ELR (cell line): ENCODE measurements around the gene HBEGF.

ENCODE experiments used
- DNase-seq: peaks from one replicate; pipeline ENCODE4 v3.0.0-alpha.2; 2015; ENCODE audit warnings: low read depth

HBEGF gene

DNA sequence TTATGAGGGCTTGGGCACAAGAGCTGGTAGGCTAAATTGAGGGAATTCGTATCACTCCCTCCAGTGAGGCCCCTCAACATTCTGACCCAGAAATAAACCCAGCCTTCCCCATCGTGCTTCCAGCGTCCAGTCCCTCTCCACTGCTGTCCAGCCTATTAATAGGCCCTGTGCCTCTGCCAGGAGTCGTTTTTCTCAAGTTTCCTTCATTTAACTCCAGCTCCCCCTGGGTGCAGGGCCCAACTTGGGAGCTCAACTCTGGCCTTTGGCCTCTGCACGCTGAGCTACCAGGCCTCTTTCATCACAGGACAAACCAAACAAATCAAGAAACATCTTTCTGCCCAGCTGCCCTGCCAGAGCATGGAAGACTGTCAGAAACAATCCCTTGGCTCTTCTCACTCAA lies 10.0 kb downstream of the HBEGF start:
- no peak for DNase-seq

GRCh38 chr5:140331638-140332037 lies 14.8 kb downstream of the HBEGF start:
- no peak for DNase-seq

DNA sequence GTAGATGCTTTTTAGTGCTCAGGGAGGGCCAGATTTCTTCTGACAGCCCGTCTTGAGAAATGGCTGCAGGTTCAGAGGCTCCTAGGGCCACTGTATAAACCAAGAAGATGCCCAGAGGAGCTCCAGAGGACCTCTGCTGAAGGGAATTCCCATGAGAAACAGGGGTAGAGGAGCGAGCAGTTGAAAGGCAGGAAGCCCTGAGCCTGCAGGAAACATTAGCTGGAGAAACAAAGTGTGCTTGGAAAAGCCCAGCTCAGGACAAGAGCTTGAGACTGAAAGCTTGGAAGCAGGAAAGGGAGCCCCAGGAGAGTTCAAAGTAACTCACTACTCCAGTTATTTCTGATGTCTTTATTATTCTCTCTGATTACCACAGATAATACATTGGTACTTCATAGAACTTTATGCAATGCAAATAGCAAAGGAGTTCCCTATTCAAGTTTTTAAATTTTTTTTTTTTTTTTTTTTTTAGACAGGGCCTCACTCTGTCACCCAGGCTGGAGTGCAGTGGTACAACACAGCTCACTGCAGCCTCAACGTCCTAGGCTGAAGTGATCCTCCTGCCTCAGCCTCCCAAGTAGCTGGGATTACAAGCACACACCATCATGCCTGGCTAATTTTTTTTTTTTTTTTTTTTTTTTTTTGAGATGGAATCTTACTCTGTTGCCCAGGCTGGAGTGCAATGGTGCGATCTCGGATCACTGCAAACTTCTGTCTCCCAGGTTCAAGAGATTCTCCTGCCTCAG lies 16.5 kb downstream of the HBEGF start:
- no peak for DNase-seq

DNA sequence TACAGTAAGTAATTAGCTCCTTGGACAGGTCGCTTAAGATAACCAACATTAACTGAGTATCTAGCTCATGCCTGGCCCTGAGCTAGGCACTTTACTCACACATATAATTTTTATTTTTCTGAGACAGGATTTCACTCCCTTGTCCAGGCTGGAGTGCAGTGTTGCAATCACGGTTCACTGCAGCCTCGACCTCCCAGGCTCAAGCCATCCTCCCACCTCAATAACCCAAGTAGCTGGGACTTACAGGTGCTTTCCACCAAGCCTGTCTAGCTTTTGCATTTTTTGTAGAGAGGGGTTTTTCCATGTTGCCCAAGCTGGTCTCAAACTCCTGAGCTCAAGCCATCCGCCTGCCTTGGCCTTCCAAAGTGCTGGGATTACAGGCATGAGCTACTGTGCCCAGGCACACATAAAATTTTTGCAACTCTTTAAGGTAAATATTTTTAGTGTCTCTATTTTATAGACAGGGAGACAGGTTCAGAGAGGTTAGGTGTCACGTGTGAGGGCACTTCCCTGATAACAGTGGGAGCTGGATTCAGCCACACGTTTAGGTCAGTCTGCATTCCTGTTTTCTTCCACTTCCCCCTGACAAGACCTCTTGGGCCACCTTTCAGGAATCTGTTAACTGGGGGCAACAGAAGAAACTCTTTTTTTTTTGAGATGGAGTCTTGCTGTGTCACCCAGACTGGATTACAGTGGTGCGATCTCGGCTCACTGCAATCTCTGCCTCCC lies 18.2 kb downstream of the HBEGF start:
- no peak for DNase-seq

- peak; percentile 45 for DNase-seq
Measured at GRCh38 chr5:140327589-140327988, 18.8 kb downstream of the HBEGF start.

DNA sequence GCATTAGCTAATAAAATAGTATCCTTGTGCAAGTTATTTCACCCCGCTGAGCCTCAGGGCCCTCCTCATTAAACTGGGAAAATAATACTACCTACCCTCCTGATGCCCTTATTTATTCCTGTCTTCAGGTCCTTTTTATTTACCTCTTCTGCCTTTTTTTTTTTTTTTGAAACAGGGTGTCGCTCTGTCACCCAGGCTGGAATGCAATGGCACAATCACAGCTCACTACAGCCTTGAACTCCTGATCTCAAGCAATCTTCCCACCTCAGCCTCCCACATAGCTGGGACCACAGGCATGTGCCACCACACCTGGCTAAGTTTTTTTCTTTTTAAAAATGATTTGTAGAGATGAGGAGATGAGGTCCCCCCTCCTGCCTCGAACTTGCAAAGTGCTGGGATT lies 20.9 kb downstream of the HBEGF start:
- no peak for DNase-seq

- DNase-seq: peak; percentile 53
Measured at GRCh38 chr5:140324617-140325241, 21.7 kb downstream of the HBEGF start.

DNA sequence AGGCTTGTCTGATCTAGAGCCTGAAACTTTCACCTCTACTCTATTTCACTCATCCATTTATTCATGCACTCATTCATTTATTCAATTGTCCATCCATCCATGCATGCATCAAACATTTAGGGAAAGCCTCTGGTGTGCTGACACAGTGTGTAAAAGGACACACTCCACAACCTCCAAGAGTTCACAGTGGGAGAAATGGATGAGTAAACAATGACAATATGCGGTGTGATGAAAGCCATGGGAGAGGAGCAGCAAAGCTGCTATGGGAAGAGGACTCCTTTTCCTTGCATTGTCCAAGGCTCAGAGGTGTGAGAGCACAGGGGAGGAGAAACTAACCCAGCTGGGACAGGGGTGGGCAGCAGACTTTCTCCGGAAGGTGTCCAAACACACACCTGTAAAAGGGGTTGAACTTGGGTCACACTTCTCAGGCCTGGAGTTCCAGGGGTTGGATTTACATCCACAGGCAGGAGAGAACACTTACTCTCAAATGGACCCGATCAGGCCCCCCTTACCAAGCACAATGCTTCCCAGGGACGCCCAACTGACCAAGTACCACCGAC lies 22.3 kb downstream of the HBEGF start:
- peak; percentile 67 for DNase-seq

- peak; percentile 99 for DNase-seq
Measured at GRCh38 chr5:140322751-140323731, 23.4 kb downstream of the HBEGF start.

DNA sequence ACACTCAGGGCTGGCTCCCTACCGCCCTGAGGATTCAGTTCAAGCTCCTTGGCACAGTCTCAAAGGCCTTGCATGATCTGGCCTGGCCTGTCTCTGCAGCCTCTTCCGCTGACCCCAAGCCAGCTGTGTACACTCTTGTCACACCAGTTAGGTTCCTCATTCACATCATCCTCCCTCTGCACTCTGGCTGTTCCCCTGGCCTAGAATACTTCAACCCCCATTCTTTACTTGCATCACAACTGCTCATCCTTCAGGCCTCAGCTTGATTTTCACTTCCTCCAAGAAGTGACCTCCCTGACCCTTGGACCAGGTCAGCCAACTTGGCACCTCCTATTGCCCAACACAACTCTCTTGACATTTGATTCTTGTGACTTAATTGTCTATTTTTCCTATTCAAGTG lies 24.6 kb downstream of the HBEGF start:
- no peak for DNase-seq

- no peak for DNase-seq
Measured at GRCh38 chr5:140319833-140320232, 26.6 kb downstream of the HBEGF start.

DNA sequence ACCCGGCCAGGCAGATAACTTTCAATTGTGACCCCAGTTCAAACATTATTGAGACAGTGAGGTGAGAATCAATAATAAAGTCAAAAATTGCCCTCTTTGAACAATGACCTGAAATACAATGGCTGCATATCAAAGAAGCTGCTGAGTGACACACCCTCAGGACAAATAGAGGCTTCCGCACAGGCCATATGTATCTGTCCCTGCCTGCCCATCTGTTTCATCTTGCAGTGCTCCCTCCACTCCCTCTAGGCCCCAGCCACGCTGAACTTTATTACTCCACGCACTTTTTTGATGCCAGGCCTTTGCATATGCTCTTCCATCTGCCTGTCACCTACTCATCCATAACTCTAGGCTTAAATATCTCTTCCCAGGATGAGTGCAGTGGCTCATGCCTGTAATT lies 27.6 kb downstream of the HBEGF start:
- no peak for DNase-seq

GRCh38 chr5:140317859-140318258 lies 28.5 kb downstream of the HBEGF start:
- peak; percentile 91 for DNase-seq

DNA sequence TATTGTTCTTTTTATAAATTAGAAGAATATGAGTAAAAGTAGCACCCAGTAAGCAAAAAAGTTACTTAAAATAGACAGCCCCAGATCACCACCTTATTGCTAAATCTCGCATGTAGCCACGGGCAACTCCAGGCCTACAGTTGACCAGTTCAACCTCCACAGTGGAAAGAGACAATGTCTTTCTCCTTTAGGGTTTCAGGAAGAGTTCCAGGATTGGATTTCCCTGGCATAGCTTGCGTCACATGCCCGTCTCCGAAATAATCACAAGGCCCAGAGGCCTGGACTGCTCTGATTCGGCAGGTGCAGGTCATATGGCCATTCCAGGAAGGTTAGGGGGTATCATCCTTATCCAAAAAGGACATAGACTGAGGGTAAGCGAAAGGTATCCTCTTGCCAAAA lies 33.6 kb downstream of the HBEGF start:
- DNase-seq: no peak

DNA sequence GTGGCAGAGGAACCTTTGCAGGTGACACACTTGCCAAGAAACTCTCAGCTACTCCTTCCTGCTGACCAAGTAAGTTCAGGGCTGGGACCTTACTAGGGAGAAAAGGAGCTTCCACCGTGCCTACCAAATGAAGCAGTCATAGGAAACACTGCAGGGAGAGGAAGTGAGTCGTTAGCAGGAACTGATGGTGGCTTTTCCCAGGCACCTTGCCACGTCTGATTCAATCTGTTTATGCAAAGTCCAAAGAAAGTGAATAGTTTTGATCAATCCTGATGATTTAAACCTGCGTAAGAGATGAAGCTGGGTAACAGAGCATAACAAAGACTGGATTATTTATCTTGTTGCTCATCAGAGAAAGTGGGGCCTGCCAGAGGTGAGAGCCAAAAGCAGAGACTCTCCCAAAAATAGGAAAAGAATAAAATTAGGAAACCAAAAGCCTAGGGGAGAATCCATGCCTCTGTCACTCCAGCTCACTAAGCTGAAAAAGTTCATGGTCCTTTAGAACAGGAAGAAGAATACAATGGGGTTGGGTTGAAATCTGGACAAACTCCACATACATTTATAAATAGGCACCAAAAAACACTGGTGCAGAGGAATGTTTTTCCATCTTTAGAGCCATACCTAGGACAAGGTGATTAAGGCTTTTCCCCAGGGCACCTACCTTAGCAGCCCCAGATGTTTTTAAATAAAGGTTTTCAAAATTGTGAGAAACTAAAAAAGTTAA lies 34.2 kb downstream of the HBEGF start:
- peak; percentile 99 for DNase-seq

- peak; percentile 99 for DNase-seq
Measured at GRCh38 chr5:140311011-140311467, 35.4 kb downstream of the HBEGF start.

DNA sequence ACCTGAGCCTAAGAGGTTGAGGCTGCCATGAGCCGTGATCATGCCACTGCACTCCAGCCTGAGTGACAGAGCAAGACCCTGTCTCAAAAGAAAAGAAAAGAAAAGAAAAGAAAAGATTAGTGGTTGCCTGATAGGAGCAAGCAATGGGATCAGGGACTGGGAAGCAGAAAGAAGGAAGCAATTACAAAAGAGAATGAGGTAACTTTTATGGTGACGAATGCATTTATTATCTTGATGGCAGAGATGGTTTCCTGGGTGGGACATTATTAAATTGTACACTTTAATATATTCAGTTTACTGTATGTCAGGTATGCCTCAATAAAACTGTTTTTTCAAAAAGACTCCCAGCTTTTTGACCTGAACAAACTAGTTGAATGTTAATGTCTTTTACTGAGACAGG lies 36.0 kb downstream of the HBEGF start:
- peak; percentile 57 for DNase-seq

- no peak for DNase-seq
Measured at GRCh38 chr5:140309706-140310249, 36.6 kb downstream of the HBEGF start.

DNA sequence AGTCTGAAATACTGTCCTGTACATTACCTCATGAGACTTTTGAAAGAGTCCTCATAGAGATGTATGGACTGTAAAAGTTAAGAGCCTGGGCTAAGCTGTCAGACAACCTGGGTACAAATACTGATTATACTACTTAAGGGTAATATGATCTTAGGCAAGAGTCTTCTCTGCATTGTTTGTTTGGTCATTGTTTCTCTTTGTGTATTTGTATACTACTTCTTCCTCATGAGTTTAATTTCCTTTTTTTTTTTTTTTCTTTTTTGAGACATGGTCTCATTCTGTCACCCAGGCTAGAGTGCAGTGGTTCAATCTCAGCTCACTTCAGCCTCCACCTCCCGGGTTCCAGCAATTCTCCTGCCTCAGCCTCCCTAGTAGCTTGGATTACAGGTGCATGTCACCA lies 40.9 kb downstream of the HBEGF start:
- DNase-seq: no peak

DNA sequence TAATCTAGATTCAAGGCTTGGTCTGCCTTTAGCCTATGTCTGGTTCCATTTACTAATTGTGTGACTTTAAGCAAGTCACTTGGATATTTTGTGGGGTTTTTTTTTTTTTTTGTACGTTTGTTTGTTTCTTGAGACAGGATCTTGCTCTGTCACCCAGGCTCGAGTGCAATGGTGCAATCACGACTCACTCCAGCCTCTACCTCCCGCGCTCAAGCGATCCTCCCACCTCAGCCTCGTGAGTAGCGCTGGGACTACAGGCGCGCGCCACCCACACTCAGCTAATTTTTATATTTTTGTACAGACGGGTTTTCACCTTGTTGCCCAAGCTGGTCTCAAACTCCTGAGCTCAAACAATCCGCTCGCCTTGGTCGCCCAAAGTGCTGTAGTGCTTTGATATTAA lies 42.4 kb downstream of the HBEGF start:
- DNase-seq: peak; percentile 39
